ENCODE data around the gene P2RY2. TPM values are rescaled to one million over a fixed set of nuclear protein-coding genes. Genes with fewer than 3 reads are reported as not detected.

Gene P2RY2
- total and polyA plus RNA-seq, 2 of the 8 experiments (the other 6 are each of a cell fraction or from before 2014, with no cell fraction given): 1.0 to 1.5 TPM

GRCh38 chr11:73203322-73203721 lies 14.8 kb upstream of the P2RY2 start (continued):
- TF ChIP-seq GTF2F1 (IDR thresholded peaks at IDR 0.05; ENCODE audit: borderline replicate concordance, low read depth, low read length) (no peak), POU5F1 (IDR thresholded peaks at IDR 0.05; ENCODE audit: low read depth, low read length) (no peak), SRF (IDR thresholded peaks at IDR 0.05; ENCODE audit: low read depth, low read length) (no peak), TAF1 (IDR thresholded peaks at IDR 0.05; ENCODE audit: low read depth, low read length) (no peak), CBX5 (IDR thresholded peaks at IDR 0.05; ENCODE audit: low read depth, low read length) (no peak)
